ENCODE data around the gene IQCK.

The IQCK gene

GRCh38 chr16:19802612-19803011 is 84.5 kb downstream of the IQCK start:
- no peak for DNase-seq (ENCODE audit: low read depth, low spot score)

- peak; percentile 49 for DNase-seq (ENCODE audit: low read depth, low spot score)
Measured at GRCh38 chr16:19804538-19805323, 86.7 kb downstream of the IQCK start.

- DNase-seq (ENCODE audit: low read depth, low spot score) = no peak
Measured at GRCh38 chr16:19805459-19806162, 87.5 kb downstream of the IQCK start.

- no peak for DNase-seq (ENCODE audit: low read depth, low spot score)
Measured at GRCh38 chr16:19808061-19808641, 90.1 kb downstream of the IQCK start.

- DNase-seq (ENCODE audit: low read depth, low spot score) = no peak
Measured at GRCh38 chr16:19809121-19809635, 91.1 kb downstream of the IQCK start.

GRCh38 chr16:19809693-19810092 is 91.6 kb downstream of the IQCK start:
- DNase-seq (ENCODE audit: low read depth, low spot score) = no peak

GRCh38 chr16:19810817-19811731 is 93.0 kb downstream of the IQCK start:
- DNase-seq (ENCODE audit: low read depth, low spot score) = no peak

GRCh38 chr16:19812986-19813385 is 94.9 kb downstream of the IQCK start:
- DNase-seq (ENCODE audit: low read depth, low spot score) = no peak

- DNase-seq (ENCODE audit: low read depth, low spot score) = no peak
Measured at GRCh38 chr16:19815418-19815817, 97.3 kb downstream of the IQCK start.

GRCh38 chr16:19817122-19817521 is 99.1 kb downstream of the IQCK start:
- DNase-seq (ENCODE audit: low read depth, low spot score) = no peak

GRCh38 chr16:19817875-19818274 is 99.8 kb downstream of the IQCK start:
- DNase-seq (ENCODE audit: low read depth, low spot score) = no peak

GRCh38 chr16:19822533-19822932 is 104.5 kb downstream of the IQCK start:
- no peak for DNase-seq (ENCODE audit: low read depth, low spot score)

GRCh38 chr16:19823322-19823721 is 105.3 kb downstream of the IQCK start:
- no peak for DNase-seq (ENCODE audit: low read depth, low spot score)

- DNase-seq (ENCODE audit: low read depth, low spot score) = no peak
Measured at GRCh38 chr16:19824216-19824615, 106.1 kb downstream of the IQCK start.

- no peak for DNase-seq (ENCODE audit: low read depth, low spot score)
Measured at GRCh38 chr16:19829844-19830692, 112.0 kb downstream of the IQCK start.

- no peak for DNase-seq (ENCODE audit: low read depth, low spot score)
Measured at GRCh38 chr16:19830902-19831560, 113.0 kb downstream of the IQCK start.

GRCh38 chr16:19831678-19832077 is 113.6 kb downstream of the IQCK start:
- no peak for DNase-seq (ENCODE audit: low read depth, low spot score)

- no peak for DNase-seq (ENCODE audit: low read depth, low spot score)
Measured at GRCh38 chr16:19833176-19833575, 115.1 kb downstream of the IQCK start.

GRCh38 chr16:19833581-19833980 is 115.5 kb downstream of the IQCK start:
- DNase-seq (ENCODE audit: low read depth, low spot score) = no peak

GRCh38 chr16:19835196-19835595 is 117.1 kb downstream of the IQCK start:
- DNase-seq (ENCODE audit: low read depth, low spot score) = no peak

All from ELF-1 (cell line).